Measurements from ENCODE around the gene RHOT2. TPM values are rescaled to one million over a fixed set of nuclear protein-coding genes. Genes with fewer than 3 reads are reported as not detected.
A peak's percentile ranks its signal among the peaks of the same experiment; 100 is the strongest.

The RHOT2 gene
- total RNA-seq, 1 experiment from 2014 or later: 211 TPM

- DNase-seq (ENCODE audit: low spot score): no peak
These were observed 1.7 kb downstream of the RHOT2 start for GRCh38 chr16:669666-670065.

DNA sequence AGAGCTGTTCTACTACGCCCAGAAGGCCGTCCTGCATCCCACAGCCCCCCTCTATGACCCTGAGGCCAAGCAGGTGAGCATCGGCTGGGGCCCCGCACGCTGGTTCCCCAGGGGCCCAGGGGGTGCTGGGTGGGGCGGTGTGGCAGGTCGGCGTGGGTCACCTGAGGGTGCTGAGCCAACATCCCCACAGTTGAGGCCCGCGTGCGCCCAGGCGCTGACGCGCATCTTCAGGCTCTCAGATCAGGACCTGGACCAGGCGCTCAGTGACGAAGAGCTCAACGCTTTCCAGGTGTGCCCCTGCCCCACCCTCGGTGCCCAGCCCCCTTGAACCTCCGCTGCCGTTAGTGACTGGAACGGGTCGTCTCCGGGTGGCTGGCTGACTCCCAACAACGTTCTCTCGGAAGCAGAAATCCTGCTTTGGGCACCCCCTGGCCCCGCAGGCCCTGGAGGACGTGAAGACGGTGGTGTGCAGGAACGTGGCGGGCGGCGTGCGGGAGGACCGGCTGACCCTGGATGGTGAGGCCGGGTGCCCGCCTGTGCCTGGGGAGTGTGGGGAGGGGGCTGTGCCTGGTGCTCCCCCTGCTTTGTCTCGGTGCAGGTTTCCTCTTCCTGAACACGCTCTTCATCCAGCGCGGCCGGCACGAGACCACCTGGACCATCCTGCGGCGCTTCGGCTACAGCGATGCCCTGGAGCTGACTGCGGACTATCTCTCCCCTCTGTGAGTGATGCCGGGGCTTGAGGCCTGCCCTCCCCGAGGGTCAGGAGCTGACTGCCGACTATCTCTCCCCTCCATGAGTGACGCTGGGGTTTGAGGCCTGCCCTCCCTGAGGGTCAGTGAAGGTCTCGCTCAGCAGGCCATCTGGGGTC lies 2.8 kb downstream of the RHOT2 start:
- DNase-seq (ENCODE audit: low spot score): no peak

DNA sequence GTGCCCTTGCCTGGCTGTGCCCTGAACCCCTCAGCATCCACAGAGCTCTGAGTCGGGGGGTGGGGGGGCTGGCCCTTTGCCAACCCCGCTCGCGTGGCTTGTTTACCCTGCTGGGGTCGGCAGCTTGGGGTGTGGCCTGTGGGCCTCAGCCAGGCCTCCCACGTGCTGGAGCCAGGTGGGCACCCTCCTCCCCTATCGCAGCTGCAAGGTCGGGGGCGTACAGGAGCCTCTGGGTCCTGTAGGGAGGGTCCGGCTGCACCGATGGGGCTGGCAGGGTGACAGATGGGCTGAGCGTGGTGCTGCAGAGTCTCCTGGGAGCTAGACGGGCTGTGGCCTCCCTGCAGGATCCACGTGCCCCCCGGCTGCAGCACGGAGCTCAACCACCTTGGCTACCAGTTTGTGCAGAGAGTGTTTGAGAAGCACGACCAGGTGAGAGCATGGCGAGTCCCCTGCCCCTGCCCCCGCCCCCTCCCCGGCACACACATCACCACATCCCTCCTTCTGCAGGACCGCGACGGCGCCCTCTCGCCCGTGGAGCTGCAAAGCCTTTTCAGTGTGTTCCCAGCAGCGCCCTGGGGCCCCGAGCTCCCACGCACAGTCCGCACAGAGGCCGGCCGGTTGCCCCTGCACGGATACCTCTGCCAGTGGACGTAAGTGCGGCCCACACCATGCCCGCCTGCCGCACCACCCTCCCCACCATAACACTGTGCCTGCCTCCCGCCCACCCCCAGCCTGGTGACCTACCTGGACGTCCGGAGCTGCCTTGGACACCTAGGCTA lies 3.6 kb downstream of the RHOT2 start:
- DNase-seq (ENCODE audit: low spot score): no peak

GRCh38 chr16:672371-672770 lies 4.4 kb downstream of the RHOT2 start:
- no peak for DNase-seq (ENCODE audit: low spot score)

- no peak for DNase-seq (ENCODE audit: low spot score)
These were observed 4.9 kb downstream of the RHOT2 start for GRCh38 chr16:672851-673250.

DNA sequence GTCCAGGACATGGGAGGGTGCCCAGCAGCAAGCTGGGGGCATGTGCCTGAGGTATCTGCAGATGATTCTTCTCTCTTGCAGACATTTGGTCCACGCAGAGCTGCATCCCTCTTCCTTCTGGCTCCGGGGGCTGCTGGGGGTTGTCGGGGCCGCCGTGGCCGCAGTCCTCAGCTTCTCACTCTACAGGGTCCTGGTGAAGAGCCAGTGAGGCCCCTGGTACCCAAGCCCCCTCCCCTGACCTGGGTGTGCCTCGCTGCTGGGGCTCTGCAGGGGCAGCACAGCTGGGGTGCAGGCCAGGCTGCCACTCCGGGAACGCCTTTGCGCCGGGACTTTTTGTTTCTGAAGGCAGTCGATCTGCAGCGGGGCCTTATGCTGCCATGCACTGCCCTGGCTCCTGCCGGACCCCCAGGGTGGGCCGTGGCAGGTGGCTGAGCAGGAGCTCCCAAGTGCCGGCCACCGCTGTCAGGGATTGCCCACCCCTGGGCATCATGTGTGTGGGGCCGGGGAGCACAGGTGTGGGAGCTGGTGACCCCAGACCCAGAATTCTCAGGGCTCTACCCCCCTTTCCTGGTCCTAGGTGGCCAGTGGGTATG lies 5.6 kb downstream of the RHOT2 start:
- no peak for DNase-seq (ENCODE audit: low spot score)

DNA sequence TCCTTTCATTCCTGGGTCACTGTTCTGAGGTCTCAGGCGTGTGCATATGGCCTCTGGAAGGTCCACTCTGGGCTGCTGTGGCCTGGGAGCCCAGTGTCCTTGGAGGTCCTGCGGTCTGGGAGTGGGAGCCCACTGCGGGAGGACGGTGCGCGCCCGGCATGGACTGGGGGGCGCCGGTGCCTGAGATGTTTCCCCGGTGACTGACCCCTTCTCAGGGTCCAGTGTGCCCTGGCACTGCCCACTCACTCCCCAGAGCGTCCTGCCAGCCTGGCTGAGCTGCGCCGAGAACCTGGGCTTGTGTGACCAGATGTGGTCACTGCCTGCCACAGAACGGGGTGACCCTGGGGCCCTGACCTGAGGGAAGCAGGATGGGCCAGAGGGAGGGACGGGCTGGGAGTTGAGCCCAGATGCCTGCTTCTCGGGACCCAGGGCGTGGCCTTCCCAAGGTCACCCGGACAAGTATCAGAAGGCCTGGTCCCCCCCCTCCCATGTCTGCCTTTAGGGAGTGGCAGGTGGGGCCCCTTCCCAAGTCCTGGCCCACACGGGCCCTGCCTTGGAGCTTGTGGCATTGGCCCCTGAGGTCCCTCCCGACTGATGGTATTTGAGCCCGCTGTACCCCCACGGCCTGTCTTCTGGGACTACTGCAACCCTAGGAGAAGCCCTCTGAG lies 6.4 kb downstream of the RHOT2 start:
- no peak for DNase-seq (ENCODE audit: low spot score)

DNA sequence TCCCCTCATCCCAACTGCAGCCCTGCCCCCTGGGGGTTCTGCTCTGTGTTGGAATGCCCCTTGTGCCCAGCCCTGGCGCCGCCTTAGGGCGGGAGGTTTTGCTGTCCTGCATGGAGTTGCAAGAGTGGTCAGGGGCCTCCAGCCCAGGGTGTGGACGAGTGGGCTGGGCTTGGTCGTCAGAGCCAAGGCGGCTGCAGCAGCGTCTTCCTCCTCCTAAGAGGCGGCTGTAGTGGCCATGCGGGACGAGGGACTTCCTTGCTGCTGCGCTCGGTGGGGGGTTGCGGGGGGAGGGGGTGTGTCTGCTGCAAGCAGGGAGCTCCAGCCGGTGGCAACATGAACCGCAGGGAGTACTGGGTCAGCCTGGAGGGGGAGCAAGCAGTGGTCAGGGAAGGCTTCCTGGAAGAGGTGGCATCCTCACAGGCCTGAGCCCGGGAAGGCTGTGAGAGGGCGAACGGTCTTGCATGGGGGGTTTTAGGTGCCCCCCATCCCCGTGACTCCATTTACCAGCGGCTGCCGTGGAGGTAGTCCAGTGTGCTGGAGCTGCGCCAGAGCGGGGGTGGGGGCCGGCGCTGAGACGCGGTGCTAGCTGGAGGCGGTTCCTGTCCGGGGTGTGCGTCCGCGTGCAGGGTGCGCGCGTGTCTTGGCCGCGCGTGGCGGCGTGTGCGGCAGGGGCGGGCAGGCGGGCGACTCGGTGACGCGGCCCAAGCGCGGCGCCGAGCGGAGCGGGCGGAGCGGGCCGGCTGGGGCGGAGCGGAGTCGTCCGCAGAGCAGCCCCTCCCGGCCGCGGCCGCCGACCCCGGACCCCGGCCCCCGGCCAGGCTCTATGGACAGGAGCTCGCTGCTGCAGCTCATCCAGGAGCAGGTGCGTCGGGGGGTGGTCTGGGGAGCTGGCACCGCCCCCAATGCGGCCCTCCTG lies 7.3 kb downstream of the RHOT2 start, which contains the start of gene RHBDL1:
TSS of gene RHBDL1 (plus strand) at position 704 of the 916 bp plus-strand sequence. CDS start at position 824, 120 bp downstream.
- peak; percentile 42 for DNase-seq (ENCODE audit: low spot score)

DNA sequence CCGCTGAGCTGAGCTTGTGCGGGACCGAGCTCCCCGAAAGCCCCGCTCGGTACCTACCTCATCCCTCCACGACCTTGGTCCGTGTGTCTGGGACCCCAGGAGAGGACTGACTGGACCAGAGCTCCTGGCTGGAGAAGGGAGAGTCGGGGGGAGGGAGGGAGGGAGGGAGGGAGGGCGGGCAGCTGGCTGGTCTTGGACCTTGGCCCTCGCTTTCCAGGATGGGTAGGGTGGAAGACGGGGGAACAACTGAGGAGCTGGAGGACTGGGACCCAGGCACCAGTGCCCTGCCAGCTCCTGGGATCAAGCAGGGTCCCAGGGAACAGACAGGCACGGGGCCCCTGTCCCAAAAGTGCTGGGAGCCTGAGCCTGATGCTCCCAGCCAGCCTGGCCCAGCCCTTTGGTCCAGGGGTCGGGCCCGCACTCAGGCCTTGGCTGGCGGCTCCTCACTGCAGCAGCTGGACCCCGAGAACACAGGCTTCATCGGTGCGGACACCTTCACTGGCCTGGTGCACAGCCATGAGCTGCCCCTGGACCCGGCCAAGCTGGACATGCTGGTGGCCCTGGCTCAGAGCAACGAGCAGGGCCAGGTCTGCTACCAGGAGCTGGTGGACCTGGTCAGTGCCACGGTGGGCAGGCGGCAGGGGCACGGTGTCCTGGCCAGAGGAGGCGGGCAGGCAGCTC lies 8.1 kb downstream of the RHOT2 start:
- DNase-seq (ENCODE audit: low spot score): peak; percentile 16

DNA sequence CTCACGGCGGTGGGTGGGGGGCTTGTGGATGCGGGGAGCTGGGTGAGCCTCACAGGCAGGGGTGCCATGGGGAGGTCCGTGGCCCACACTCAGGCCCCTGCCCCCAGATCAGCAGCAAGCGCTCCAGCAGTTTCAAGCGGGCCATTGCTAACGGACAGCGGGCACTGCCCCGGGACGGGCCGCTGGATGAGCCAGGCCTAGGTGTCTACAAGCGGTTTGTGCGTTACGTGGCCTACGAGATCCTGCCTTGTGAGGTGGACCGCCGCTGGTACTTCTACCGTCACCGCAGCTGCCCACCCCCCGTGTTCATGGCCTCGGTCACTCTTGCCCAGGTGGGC lies 8.6 kb downstream of the RHOT2 start:
- no peak for DNase-seq (ENCODE audit: low spot score)

DNA sequence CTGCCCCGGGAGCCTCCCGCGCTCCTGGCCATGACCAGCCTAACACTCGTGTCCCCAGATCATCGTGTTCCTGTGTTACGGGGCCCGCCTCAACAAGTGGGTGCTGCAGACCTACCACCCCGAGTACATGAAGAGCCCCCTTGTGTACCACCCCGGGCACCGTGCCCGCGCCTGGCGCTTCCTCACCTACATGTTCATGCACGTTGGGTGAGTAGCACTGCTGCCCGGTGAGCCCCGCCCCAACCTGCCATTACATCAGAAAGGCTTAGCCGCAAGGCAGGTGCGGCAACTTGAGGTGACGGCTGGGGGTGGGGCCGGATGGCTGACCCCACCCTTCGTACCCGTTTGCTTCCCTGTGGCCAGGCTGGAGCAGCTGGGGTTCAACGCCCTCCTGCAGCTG lies 9.0 kb downstream of the RHOT2 start:
- peak; percentile 76 for DNase-seq (ENCODE audit: low spot score)

DNA sequence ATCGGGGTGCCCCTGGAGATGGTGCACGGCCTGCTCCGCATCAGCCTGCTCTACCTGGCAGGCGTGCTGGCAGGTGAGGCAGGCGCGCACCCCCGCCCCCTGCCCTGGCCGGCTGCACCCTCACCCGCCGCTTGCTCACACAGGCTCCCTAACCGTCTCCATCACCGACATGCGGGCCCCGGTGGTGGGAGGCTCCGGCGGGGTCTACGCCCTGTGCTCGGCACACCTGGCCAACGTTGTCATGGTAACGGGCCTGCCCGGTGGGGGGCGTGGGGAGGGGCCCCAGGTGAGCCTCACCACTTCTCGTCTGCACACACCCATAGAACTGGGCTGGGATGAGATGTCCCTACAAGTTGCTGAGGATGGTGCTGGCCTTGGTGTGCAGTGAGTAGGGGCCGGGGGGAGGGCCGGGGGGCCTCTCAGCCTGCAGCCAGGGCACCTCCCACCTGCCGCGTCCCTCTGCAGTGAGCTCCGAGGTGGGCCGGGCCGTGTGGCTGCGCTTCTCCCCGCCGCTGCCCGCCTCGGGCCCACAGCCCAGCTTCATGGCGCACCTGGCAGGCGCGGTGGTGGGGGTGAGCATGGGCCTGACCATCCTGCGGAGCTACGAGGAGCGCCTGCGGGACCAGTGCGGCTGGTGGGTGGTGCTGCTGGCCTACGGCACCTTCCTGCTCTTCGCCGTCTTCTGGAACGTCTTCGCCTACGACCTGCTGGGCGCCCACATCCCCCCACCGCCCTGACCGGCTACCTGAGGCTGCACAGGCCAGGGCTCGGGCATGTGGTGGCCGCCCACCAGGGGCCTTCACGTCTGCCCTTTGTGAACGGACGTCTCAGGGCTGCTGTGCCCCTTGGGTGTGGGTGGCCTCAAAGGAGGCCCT lies 9.6 kb downstream of the RHOT2 start:
- no peak for DNase-seq (ENCODE audit: low spot score)

GRCh38 chr16:678209-678857 lies 10.4 kb downstream of the RHOT2 start:
- DNase-seq (ENCODE audit: low spot score): no peak

DNA sequence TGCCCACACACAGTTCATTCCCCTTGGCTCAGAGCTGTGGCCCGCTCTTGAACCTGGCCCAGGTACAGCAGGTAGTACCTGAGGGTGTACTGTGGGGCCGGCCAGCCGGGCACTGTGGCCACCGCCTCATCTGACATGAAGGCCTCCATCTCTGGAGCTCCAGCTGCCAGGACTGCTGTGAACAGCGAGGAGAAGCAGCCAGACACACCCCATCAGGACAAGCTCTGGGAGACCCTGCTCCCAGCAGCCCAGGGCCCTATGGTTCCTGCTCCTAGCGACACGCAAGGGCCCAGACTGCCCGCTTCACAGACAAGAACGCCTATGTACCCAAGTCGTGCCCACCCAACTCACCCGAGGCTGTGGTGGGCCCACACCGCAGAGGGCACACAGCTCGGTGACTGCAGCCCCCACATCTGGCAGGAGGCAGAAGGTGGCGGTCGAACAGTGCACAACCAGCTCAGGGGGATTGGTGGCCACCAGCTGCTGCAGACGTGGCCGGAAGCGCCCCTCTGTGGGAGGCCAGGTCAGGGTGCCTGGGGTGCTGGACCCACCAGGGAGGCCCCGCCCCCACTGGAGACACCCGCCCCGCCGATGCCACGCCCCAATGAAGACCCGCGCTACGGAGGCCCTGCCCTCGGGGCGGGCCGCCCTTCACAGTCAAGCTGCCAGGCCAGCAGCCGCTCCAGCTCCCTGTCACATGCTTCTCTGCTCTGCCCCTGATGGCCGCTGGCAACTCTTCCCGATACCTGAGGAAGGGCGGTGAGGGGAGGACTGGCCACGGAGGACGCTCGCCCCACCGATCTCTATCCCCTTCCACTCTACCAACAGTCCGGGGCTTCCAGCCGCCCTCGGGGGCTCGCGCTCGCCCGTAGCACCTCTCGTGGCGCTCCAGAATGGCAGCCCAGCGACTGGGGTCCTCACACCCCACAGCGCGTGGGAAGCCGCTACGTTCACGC lies 11.2 kb downstream of the RHOT2 start:
- peak; percentile 77 for DNase-seq (ENCODE audit: low spot score)

DNA sequence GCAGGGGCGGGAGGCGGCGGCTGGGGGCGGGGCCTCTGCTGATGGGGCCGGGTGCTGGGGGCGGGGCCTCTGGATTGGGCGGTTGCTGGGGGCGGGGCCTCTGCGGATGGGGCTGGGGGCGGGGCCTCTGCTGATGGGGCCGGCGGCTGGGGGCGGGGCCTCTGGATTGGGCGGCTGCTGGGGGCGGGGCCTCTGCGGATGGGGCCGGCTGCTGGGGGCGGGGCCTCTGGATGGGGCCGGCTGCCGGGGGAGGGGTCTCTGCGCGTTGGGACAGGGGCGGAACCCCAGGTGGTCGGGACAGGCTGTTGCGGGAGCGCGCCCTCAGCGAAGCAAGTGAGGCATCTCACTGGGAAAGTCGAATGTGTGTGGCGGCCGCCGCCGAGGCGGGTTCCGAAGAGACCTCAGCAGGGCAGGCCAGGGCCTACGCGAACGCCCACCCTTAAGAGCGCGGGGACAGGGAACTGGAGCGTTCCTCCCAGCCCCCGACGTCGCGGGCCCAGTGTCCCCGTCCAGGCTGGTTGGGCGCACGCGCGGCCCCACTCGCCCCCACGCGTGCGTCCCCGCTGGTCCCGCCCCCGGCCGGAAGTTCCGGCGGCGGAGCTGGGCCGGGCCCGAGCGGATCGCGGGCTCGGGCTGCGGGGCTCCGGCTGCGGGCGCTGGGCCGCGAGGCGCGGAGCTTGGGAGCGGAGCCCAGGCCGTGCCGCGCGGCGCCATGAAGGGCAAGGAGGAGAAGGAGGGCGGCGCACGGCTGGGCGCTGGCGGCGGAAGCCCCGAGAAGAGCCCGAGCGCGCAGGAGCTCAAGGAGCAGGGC lies 12.1 kb downstream of the RHOT2 start, which contains the start of gene STUB1:
TSS of gene STUB1 (plus strand) at position 597 of the 811 bp plus-strand sequence. CDS start at position 713, 116 bp downstream.
- peak; percentile 81 for DNase-seq (ENCODE audit: low spot score)

GRCh38 chr16:680625-680945 lies 12.7 kb downstream of the RHOT2 start:
- DNase-seq (ENCODE audit: low spot score): no peak

All from HT-29 (cell line).